CD14-positive monocyte (primary cell): ENCODE measurements around the gene ATP2A1. TPM values are rescaled to one million over a fixed set of nuclear protein-coding genes. Genes with fewer than 3 reads are reported as not detected.
A peak's percentile ranks its signal among the peaks of the same experiment; 100 is the strongest.

Experiments
- DNase-seq, 3 donors: peaks; one replicate each; pipeline ENCODE4 v3.0.0-alpha.2; 2011 to 2022
- H2AFZ ChIP-seq: 2 replicates; pipeline ENCODE4 v1.6.0; 2012; ENCODE audit warnings: mild to moderate bottlenecking, low read depth, low read length, inconsistent platforms; ENCODE audit not compliant: insufficient read depth, poor library complexity, severe bottlenecking
- H3K27ac ChIP-seq, 2 donors: 1 replicate in 1 of 2; 2 replicates in 1 of 2; pipeline ENCODE4 v1.5.1; 2012 to 2013; ENCODE audit warnings: low read length in 2 of 2, control low read depth in 1 of 2, inconsistent platforms in 1 of 2, low read depth in 1 of 2, mild to moderate bottlenecking in 1 of 2
- H3K27me3 ChIP-seq, 2 donors: one replicate each; pipeline versions ENCODE4 v1.6.0 to v1.6.1; 2011 to 2013; ENCODE audit warnings: low read length in 2 of 2; ENCODE audit not compliant: control insufficient read depth in 2 of 2, insufficient read depth in 2 of 2
- H3K36me3 ChIP-seq, 2 donors: replicated peaks in 1 of 2; 1 replicate in 1 of 2; 2 replicates in 1 of 2; pipeline versions ENCODE4 v1.5.1 to v1.6.1; 2012 to 2013; ENCODE audit warnings: low read length in 2 of 2, control low read depth in 1 of 2, inconsistent platforms in 1 of 2, mild to moderate bottlenecking in 1 of 2; ENCODE audit not compliant: insufficient read depth in 2 of 2, control insufficient read depth in 1 of 2
- H3K4me1 ChIP-seq, 2 donors: 1 replicate in 1 of 2; 2 replicates in 1 of 2; pipeline versions ENCODE4 v1.5.1 to v1.6.1; 2012 to 2013; ENCODE audit warnings: low read length in 2 of 2, control low read depth in 1 of 2, inconsistent platforms in 1 of 2, mild to moderate bottlenecking in 1 of 2, moderate library complexity in 1 of 2; ENCODE audit not compliant: insufficient read depth in 2 of 2, control insufficient read depth in 1 of 2
- H3K4me2 ChIP-seq: replicated peaks from 2 replicates; pipeline ENCODE3; 2012; ENCODE audit warnings: low read length, moderate library complexity, mild to moderate bottlenecking; ENCODE audit not compliant: poor library complexity, severe bottlenecking; ENCODE audit errors: extremely low read depth
- H3K4me3 ChIP-seq, 3 experiments: fragments of 200-600 bp in 1 of 3; sonication (generic) in 1 of 3; replicated peaks in 1 of 3; 1 replicate in 2 of 3; 2 replicates in 1 of 3; pipeline ENCODE4 v1.5.1; 2011 to 2013; ENCODE audit warnings: low read length in 3 of 3, mild to moderate bottlenecking in 3 of 3, control low read depth in 2 of 3, low read depth in 2 of 3, inconsistent platforms in 1 of 3, moderate library complexity in 1 of 3
- H3K79me2 ChIP-seq: 2 replicates; pipeline ENCODE4 v1.6.0; 2012; ENCODE audit warnings: mild to moderate bottlenecking, control low read depth, inconsistent platforms, low read length, moderate library complexity; ENCODE audit not compliant: insufficient read depth
- H3K9ac ChIP-seq: 2 replicates; pipeline ENCODE4 v1.6.0; 2017; ENCODE audit warnings: low read length, mild to moderate bottlenecking; ENCODE audit not compliant: insufficient read depth, poor library complexity, severe bottlenecking
- H3K9me3 ChIP-seq, 2 donors: replicated peaks in 1 of 2; 1 replicate in 1 of 2; 2 replicates in 1 of 2; pipeline versions ENCODE4 v1.5.1 to v1.6.1; 2012 to 2013; ENCODE audit warnings: low read length in 2 of 2, control low read depth in 1 of 2; ENCODE audit not compliant: control insufficient read depth in 1 of 2, insufficient read depth in 1 of 2
- H4K20me1 ChIP-seq: 2 replicates; pipeline ENCODE4 v1.6.0; 2012; ENCODE audit warnings: mild to moderate bottlenecking, low read length, control low read depth, moderate library complexity; ENCODE audit not compliant: insufficient read depth
- H3K27ac Mint-ChIP-seq, 7 donors: one replicate each; pipeline ENCODE4 v1.8.0; 2020; ENCODE audit warnings: mild to moderate bottlenecking in 7 of 7, mixed read lengths in 7 of 7, moderate library complexity in 6 of 7, inconsistent platforms in 2 of 7
- H3K27me3 Mint-ChIP-seq, 3 donors: one replicate each; pipeline ENCODE4 v1.8.0; 2021 to 2022; ENCODE audit warnings: low read depth in 3 of 3, mild to moderate bottlenecking in 3 of 3, mixed read lengths in 3 of 3, moderate library complexity in 3 of 3, inconsistent platforms in 1 of 3
- H3K36me3 Mint-ChIP-seq, 2 donors: one replicate each; pipeline ENCODE4 v1.8.0; 2020; ENCODE audit warnings: mixed read lengths in 2 of 2, inconsistent platforms in 1 of 2, mild to moderate bottlenecking in 1 of 2
- H3K4me1 Mint-ChIP-seq: one replicate; pipeline ENCODE4 v1.8.0; 2020; ENCODE audit warnings: mild to moderate bottlenecking, mixed read lengths
- H3K4me3 Mint-ChIP-seq, 2 donors: one replicate each; pipeline ENCODE4 v1.8.0; 2020; ENCODE audit warnings: mild to moderate bottlenecking in 2 of 2, mixed read lengths in 2 of 2, moderate library complexity in 1 of 2
- H3K9me3 Mint-ChIP-seq, 7 donors: one replicate each; pipeline ENCODE4 v1.8.0; 2020 to 2022; ENCODE audit warnings: mixed read lengths in 7 of 7, mild to moderate bottlenecking in 6 of 7, moderate library complexity in 6 of 7, inconsistent platforms in 2 of 7
- WGBS: methylation state at CpG from one replicate; pipeline ENCODE4 v1.1.5; 2013; ENCODE audit warnings: missing lambda C conversion rate; ENCODE audit not compliant: insufficient coverage; 5-methylcytosine and 5-hydroxymethylcytosine counted together
- intact Hi-C, 2 donors: fragments of 100-400 bp; cut with micrococcal nuclease; formaldehyde crosslinking; loops; one replicate each; pipeline versions ENCODE4 v1.15.0 to v1.15.1; 2023
- polyA plus RNA-seq, 3 donors: library from polyadenylated mRNA; depleted of rRNA in 1 of 3; unstranded in 2 of 3; stranded (reverse) in 1 of 3; fragments of 300-500 nt in 2 of 3; fragments of >200 nt in 1 of 3; fragmentation: Illumina TruSeq in 2 of 3; gene quantifications; 1 replicate in 2 of 3; 2 replicates in 1 of 3; pipeline ENCODE4 v1.2.3, GENCODE V29; 2012 to 2021
- TF ChIP-seq, protein P1 (sequence below): fragments of 200-600 bp; IDR thresholded peaks from one replicate; pipeline ENCODE4 v1.8.0; 2022; ENCODE audit warnings: antibody characterized with exemption, mild to moderate bottlenecking

ATP2A1 gene
- polyA plus RNA-seq, 3 donors = 0.57 TPM; not detected in 2

- Histone ChIP-seq H3K9ac (no peak overlapping the region), H3K4me3 (peak overlapping the region in 1 of 3 experiments; percentile 96), H3K27ac (no peak overlapping the region), H3K4me2 (peak overlapping the region; percentile 95), H3K4me1 (peaks cover 11 to 17% of the 10 kb centered on the region in 2 donors), H2AFZ (no peak overlapping the region), H4K20me1 (peaks cover 10% of the 10 kb centered on the region), H3K9me3 (no peaks in the 10 kb centered on the region), H3K27me3 (no peaks in the 10 kb centered on the region), H3K36me3 (peaks cover 12 to 18% of the 10 kb centered on the region in 2 donors), H3K79me2 (peaks cover 8% of the 10 kb centered on the region)
- Mint-ChIP-seq H3K9me3 (no peaks in the 10 kb centered on the region), H3K36me3 (peaks cover 18 to 33% of the 10 kb centered on the region in 2 donors), H3K27ac (peak overlapping the region in 6 of 7 donors; percentile 55 to 94 (median 79)), H3K4me3 (peak overlapping the region in 1 of 2 donors; percentile 94), H3K4me1 (peaks cover 18% of the 10 kb centered on the region), H3K27me3 (peaks cover 0 to 7% (median 0%) of the 10 kb centered on the region in 3 donors)
- TF ChIP-seq, protein P1, sequence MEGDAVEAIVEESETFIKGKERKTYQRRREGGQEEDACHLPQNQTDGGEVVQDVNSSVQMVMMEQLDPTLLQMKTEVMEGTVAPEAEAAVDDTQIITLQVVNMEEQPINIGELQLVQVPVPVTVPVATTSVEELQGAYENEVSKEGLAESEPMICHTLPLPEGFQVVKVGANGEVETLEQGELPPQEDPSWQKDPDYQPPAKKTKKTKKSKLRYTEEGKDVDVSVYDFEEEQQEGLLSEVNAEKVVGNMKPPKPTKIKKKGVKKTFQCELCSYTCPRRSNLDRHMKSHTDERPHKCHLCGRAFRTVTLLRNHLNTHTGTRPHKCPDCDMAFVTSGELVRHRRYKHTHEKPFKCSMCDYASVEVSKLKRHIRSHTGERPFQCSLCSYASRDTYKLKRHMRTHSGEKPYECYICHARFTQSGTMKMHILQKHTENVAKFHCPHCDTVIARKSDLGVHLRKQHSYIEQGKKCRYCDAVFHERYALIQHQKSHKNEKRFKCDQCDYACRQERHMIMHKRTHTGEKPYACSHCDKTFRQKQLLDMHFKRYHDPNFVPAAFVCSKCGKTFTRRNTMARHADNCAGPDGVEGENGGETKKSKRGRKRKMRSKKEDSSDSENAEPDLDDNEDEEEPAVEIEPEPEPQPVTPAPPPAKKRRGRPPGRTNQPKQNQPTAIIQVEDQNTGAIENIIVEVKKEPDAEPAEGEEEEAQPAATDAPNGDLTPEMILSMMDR = no peak
- no peak for DNase-seq
- intact Hi-C loops = loop anchor here in 1 of 2 donors (10.0 kb wide), 2 partner anchors 79 to 369 kb away; partner anchors contain the start of genes SGF29 and TUFM
- WGBS = 60% methylated on average over 11 of the region's 13 CpGs
Observed at GRCh38 chr16:28923652-28924398, 45.5 kb downstream of the ATP2A1 start.

DNA sequence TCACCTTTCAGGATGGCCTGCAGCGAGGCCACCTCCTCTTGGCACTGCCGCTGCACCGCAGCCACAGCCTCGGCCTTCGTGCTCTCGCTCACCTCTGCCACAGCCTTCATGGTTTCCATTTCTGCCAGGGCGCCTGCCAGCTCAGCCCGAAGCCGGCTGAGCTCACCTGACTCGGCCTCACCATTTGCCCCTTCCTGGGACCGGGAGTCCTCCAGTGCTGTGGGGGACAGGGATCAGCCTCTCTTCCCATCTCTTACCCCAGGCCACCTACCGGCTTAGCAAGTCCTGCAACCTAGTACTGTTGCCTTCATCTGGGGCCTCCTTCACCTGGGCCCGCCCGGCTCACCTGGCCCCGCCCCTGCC, 46.1 kb downstream of the ATP2A1 start:
- DNase-seq = no peak
- Histone ChIP-seq H3K9me3 (no peaks in the 10 kb centered on the region), H3K79me2 (peaks cover 8% of the 10 kb centered on the region), H3K4me1 (peaks cover 11 to 17% of the 10 kb centered on the region in 2 donors), H2AFZ (peak overlapping the region; percentile 98), H3K27me3 (no peaks in the 10 kb centered on the region), H3K4me2 (peak overlapping the region; percentile 95), H3K9ac (peak overlapping the region; percentile 98), H3K36me3 (peaks cover 6 to 12% of the 10 kb centered on the region in 2 donors), H3K27ac (peak overlapping the region in 1 of 2 donors; percentile 95), H4K20me1 (peaks cover 10% of the 10 kb centered on the region), H3K4me3 (peak overlapping the region; percentile 70 to 96 (median 79))
- intact Hi-C loops = loop anchor here in 1 of 2 donors (10.0 kb wide), 2 partner anchors 80 to 370 kb away; partner anchors contain the start of genes SGF29 and TUFM
- H3K27ac Mint-ChIP-seq = peak overlapping the region in 4 of 7 donors; percentile 58 to 96 (median 93)
- TF ChIP-seq, protein P1 = no peak
- H3K36me3 Mint-ChIP-seq = peaks cover 12 to 27% of the 10 kb centered on the region in 2 donors
- H3K4me3 Mint-ChIP-seq = peak overlapping the region; percentile 94 to 97
- peaks cover 18% of the 10 kb centered on the region for H3K4me1 Mint-ChIP-seq
- no peaks in the 10 kb centered on the region for H3K9me3 Mint-ChIP-seq
- peaks cover 0 to 7% (median 0%) of the 10 kb centered on the region in 3 donors for H3K27me3 Mint-ChIP-seq
- WGBS = 55% methylated on average over 15 of the region's 15 CpGs
